HCT116 (cell line): Measurements from ENCODE around the gene ATP5PD. TPM values are rescaled to one million over a fixed set of nuclear protein-coding genes. Genes with fewer than 3 reads are reported as not detected.

Source experiments
- ATAC-seq: fragments of 200-7000 bp; cut with Tn5 transposase; 2 replicates; pipeline ENCODE4 v1.9.1; 2020; ENCODE audit warnings: mild to moderate bottlenecking, moderate library complexity
- BruUV-seq: library from RNA; stranded (reverse); fragments of 400-500 nt; replicated peaks from 2 replicates; lab custom pipeline; 2021; lab: Mats Ljungman, UMichigan
- CTCF ChIA-PET: fragments of 300-600 bp; sonication (Branson Sonifier 250); formaldehyde crosslinking; loops from one replicate; lab custom pipeline; 2021; ENCODE audit warnings: antibody characterized with exemption; lab: Charles Lee
- POLR2A ChIA-PET: fragments of 300-600, 350-600 bp; sonication (Branson Sonifier 250); formaldehyde crosslinking; loops from one replicate; lab custom pipeline; 2021; ENCODE audit warnings: antibody characterized with exemption; lab: Charles Lee
- RAD21 ChIA-PET, 2 experiments: fragments of 300-600 bp; sonication (Branson Sonifier 250); formaldehyde crosslinking; loops; one replicate each; lab custom pipeline; 2023; ENCODE audit warnings: low total read pairs in 2 of 2; ENCODE audit not compliant: uncharacterized antibody in 2 of 2, unreplicated experiment in 2 of 2, low non-redundant PET in 1 of 2; lab: Charles Lee
- DNase-seq: peaks from one replicate; pipeline ENCODE4 v3.0.0-alpha.2; 2010; ENCODE audit warnings: low read depth, low spot score
- H2AFZ ChIP-seq: fragments of 200-600 bp; shearing (Covaris generic), sonication (generic); 2 replicates; pipeline ENCODE4 v1.6.1; 2017; ENCODE audit warnings: low read depth, mixed run types, mixed read lengths, antibody characterized with exemption, low read length; ENCODE audit not compliant: poor library complexity, severe bottlenecking
- H3K27ac ChIP-seq: 2 replicates; pipeline ENCODE4 v1.5.1; 2012; ENCODE audit warnings: low read depth, low read length
- H3K27me3 ChIP-seq: fragments of 200-600 bp; sonication (generic); 2 replicates; pipeline ENCODE4 v1.6.1; 2016; ENCODE audit warnings: mixed run types, low read length, mixed read lengths; ENCODE audit not compliant: insufficient read depth
- H3K36me3 ChIP-seq, 2 experiments: fragments of 200-500 bp in 1 of 2; fragments of 200-600 bp in 1 of 2; sonication (Bioruptor generic) in 1 of 2; sonication (generic) in 1 of 2; 2 replicates each; pipeline versions ENCODE4 v1.5.1 to v1.6.1; 2014 to 2016; ENCODE audit warnings: low read length in 2 of 2, inconsistent platforms in 1 of 2, mixed read lengths in 1 of 2, mixed run types in 1 of 2; ENCODE audit not compliant: insufficient read depth in 2 of 2, control insufficient read depth in 1 of 2
- H3K4me1 ChIP-seq, 2 experiments: fragments of 200-600 bp in 1 of 2; sonication (generic) in 1 of 2; 2 replicates each; pipeline versions ENCODE4 v1.5.1 to v1.6.1; 2012 to 2017; ENCODE audit warnings: low read length in 2 of 2, inconsistent platforms in 1 of 2, mild to moderate bottlenecking in 1 of 2, mixed read lengths in 1 of 2, mixed run types in 1 of 2, moderate library complexity in 1 of 2; ENCODE audit not compliant: insufficient read depth in 2 of 2, control insufficient read depth in 1 of 2
- H3K4me2 ChIP-seq: fragments of 200-600 bp; sonication (generic); 2 replicates; pipeline ENCODE4 v1.6.1; 2017; ENCODE audit warnings: mixed run types, low read length, mixed read lengths
- H3K4me3 ChIP-seq, 2 experiments: fragments of 200-600 bp in 1 of 2; sonication (generic) in 1 of 2; replicated peaks in 1 of 2; 2 replicates each; pipeline ENCODE4 v1.5.1; 2011 to 2016; ENCODE audit warnings: low read length in 2 of 2, control low read depth in 1 of 2, low read depth in 1 of 2, mild to moderate bottlenecking in 1 of 2, mixed read lengths in 1 of 2, mixed run types in 1 of 2
- H3K79me2 ChIP-seq: fragments of 200-600 bp; sonication (generic); 2 replicates; pipeline ENCODE4 v1.6.1; 2017; ENCODE audit warnings: mild to moderate bottlenecking, mixed run types, low read length, moderate library complexity, mixed read lengths; ENCODE audit not compliant: insufficient read depth
- H3K9ac ChIP-seq: fragments of 200-600 bp; sonication (generic); 2 replicates; pipeline ENCODE4 v1.6.1; 2016; ENCODE audit warnings: low read length, mixed read lengths
- H3K9me2 ChIP-seq: fragments of 200-600 bp; sonication (generic), shearing (Covaris generic); 2 replicates; pipeline ENCODE4 v1.6.1; 2017; ENCODE audit warnings: mixed run types, mild to moderate bottlenecking, moderate library complexity; ENCODE audit not compliant: insufficient read depth
- H3K9me3 ChIP-seq, 2 experiments: fragments of 200-500 bp in 1 of 2; fragments of 200-600 bp in 1 of 2; sonication (Bioruptor generic) in 1 of 2; sonication (generic) in 1 of 2; 2 replicates each; pipeline ENCODE4 v1.6.1; 2014 to 2017; ENCODE audit warnings: low read length in 2 of 2, mixed read lengths in 2 of 2, inconsistent platforms in 1 of 2, low read depth in 1 of 2, mild to moderate bottlenecking in 1 of 2, mixed run types in 1 of 2, moderate library complexity in 1 of 2; ENCODE audit not compliant: control insufficient read depth in 1 of 2, insufficient read depth in 1 of 2
- H4K20me1 ChIP-seq: fragments of 200-600 bp; sonication (generic), shearing (Covaris generic); 2 replicates; pipeline ENCODE4 v1.6.1; 2017; ENCODE audit warnings: mixed run types, mild to moderate bottlenecking, moderate library complexity; ENCODE audit not compliant: insufficient read depth
- CBX3 ChIP-seq: IDR thresholded peaks from 2 replicates; pipeline ENCODE4 v1.6.1; 2012; ENCODE audit warnings: low read depth
- CEBPB ChIP-seq: IDR thresholded peaks from 2 replicates; pipeline ENCODE4 v1.6.1; 2012; ENCODE audit warnings: low read depth
- ELF1 ChIP-seq: IDR thresholded peaks from 2 replicates; pipeline ENCODE4 v1.6.1; 2012; ENCODE audit warnings: low read depth, borderline replicate concordance
- EZH2 ChIP-seq: fragments of 200-600 bp; sonication (generic); IDR thresholded peaks from 2 replicates; pipeline ENCODE4 v1.6.1; 2017; ENCODE audit warnings: antibody characterized with exemption, mixed run types
- EZH2phosphoT487 ChIP-seq: fragments of 200-600 bp; IDR thresholded peaks from 2 replicates; pipeline ENCODE4 v1.6.1; 2018; ENCODE audit warnings: antibody characterized with exemption, borderline replicate concordance
- FOSL1 ChIP-seq: IDR thresholded peaks from 2 replicates; pipeline ENCODE4 v1.6.1; 2012; ENCODE audit warnings: low read depth
- POLR2AphosphoS5 ChIP-seq: IDR thresholded peaks from 2 replicates; pipeline ENCODE4 v1.6.1; 2011; ENCODE audit warnings: mild to moderate bottlenecking, low read depth, low read length, moderate library complexity
- RAD21 ChIP-seq: IDR thresholded peaks from 2 replicates; pipeline ENCODE4 v1.6.1; 2012; ENCODE audit warnings: low read depth, mild to moderate bottlenecking
- TCF7L2 ChIP-seq: IDR thresholded peaks from 2 replicates; pipeline ENCODE4 v1.7.0; 2011; ENCODE audit warnings: borderline replicate concordance, inconsistent platforms; ENCODE audit not compliant: insufficient read depth, insufficient read length; ENCODE audit errors: extremely low read depth
- ZFX ChIP-seq: fragments of 450-650 bp; IDR thresholded peaks from 2 replicates; pipeline ENCODE4 v1.6.1; 2017
- intact Hi-C: fragments of 100-400 bp; cut with micrococcal nuclease; formaldehyde crosslinking; loops from 2 replicates; pipeline ENCODE4 v1.10.0; 2022
- total RNA-seq: library from RNA; stranded (reverse); gene quantifications from one replicate; pipeline ENCODE4 v1.2.1, GENCODE V29; 2021; ENCODE audit not compliant: unreplicated experiment
- TF ChIP-seq, protein P1 (sequence below): IDR thresholded peaks from 2 replicates; pipeline ENCODE4 v1.6.1; 2012
- TF ChIP-seq, protein P2 (sequence below): IDR thresholded peaks from 2 replicates; pipeline ENCODE4 v1.6.1; 2011; ENCODE audit warnings: mild to moderate bottlenecking, low read length, moderate library complexity; ENCODE audit not compliant: insufficient replicate concordance; ENCODE audit errors: extremely low read depth
- TF ChIP-seq, protein P3 (sequence below): IDR thresholded peaks from 2 replicates; pipeline ENCODE4 v1.6.1; 2012; ENCODE audit warnings: low read depth

Gene ATP5PD
- total RNA-seq, 1 experiment from 2014 or later: 407 TPM

DNA sequence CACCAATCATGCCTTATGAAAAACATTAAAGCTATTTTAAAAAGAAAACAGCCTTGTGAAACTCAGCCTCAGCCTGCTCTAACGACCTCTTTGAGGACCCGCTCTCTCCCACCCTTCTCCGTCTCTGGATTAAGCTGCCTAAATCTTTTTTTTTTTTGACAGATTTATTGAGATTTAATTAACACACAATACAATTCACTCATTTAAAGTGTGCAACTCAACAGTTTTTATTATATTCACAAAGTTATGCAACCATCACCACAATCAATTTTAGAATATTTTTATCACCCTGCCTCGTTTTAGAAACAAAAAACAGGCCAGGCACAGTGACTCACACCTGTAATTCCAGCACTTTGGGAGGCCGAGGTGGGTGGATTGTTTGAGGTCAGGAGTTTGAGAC is 50.9 kb downstream of the ATP5PD start:
- no peaks in the 10 kb centered on the region for H3K9me3 ChIP-seq
- H3K9me2 ChIP-seq: no peaks in the 10 kb centered on the region
- H3K4me3 ChIP-seq: no peak overlapping the region
- no peak for TF ChIP-seq POLR2AphosphoS5
- TF ChIP-seq ZFX: no peak
- no peak for TF ChIP-seq CBX3
- TF ChIP-seq FOSL1: no peak
- no peak for TF ChIP-seq EZH2
- TF ChIP-seq EZH2phosphoT487: no peak
- TF ChIP-seq, protein P1, sequence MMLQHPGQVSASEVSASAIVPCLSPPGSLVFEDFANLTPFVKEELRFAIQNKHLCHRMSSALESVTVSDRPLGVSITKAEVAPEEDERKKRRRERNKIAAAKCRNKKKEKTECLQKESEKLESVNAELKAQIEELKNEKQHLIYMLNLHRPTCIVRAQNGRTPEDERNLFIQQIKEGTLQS: no peak
- no peak for TF ChIP-seq RAD21
- TF ChIP-seq, protein P2, sequence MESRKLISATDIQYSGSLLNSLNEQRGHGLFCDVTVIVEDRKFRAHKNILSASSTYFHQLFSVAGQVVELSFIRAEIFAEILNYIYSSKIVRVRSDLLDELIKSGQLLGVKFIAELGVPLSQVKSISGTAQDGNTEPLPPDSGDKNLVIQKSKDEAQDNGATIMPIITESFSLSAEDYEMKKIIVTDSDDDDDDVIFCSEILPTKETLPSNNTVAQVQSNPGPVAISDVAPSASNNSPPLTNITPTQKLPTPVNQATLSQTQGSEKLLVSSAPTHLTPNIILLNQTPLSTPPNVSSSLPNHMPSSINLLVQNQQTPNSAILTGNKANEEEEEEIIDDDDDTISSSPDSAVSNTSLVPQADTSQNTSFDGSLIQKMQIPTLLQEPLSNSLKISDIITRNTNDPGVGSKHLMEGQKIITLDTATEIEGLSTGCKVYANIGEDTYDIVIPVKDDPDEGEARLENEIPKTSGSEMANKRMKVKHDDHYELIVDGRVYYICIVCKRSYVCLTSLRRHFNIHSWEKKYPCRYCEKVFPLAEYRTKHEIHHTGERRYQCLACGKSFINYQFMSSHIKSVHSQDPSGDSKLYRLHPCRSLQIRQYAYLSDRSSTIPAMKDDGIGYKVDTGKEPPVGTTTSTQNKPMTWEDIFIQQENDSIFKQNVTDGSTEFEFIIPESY: no peak
- TF ChIP-seq, protein P3, sequence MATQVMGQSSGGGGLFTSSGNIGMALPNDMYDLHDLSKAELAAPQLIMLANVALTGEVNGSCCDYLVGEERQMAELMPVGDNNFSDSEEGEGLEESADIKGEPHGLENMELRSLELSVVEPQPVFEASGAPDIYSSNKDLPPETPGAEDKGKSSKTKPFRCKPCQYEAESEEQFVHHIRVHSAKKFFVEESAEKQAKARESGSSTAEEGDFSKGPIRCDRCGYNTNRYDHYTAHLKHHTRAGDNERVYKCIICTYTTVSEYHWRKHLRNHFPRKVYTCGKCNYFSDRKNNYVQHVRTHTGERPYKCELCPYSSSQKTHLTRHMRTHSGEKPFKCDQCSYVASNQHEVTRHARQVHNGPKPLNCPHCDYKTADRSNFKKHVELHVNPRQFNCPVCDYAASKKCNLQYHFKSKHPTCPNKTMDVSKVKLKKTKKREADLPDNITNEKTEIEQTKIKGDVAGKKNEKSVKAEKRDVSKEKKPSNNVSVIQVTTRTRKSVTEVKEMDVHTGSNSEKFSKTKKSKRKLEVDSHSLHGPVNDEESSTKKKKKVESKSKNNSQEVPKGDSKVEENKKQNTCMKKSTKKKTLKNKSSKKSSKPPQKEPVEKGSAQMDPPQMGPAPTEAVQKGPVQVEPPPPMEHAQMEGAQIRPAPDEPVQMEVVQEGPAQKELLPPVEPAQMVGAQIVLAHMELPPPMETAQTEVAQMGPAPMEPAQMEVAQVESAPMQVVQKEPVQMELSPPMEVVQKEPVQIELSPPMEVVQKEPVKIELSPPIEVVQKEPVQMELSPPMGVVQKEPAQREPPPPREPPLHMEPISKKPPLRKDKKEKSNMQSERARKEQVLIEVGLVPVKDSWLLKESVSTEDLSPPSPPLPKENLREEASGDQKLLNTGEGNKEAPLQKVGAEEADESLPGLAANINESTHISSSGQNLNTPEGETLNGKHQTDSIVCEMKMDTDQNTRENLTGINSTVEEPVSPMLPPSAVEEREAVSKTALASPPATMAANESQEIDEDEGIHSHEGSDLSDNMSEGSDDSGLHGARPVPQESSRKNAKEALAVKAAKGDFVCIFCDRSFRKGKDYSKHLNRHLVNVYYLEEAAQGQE: no peak
- no peak for TF ChIP-seq TCF7L2
- no peak for TF ChIP-seq ELF1
- TF ChIP-seq CEBPB: no peak
- CTCF ChIA-PET: interaction anchor here (1.6 kb wide), 1 partner anchor 16 kb away, joined by 6 read pairs; the partner anchor contains the start of gene MRPL58
- H3K4me1 ChIP-seq: peaks cover 16 to 28% of the 10 kb centered on the region in 2 experiments
- no peaks in the 10 kb centered on the region for H4K20me1 ChIP-seq
- H3K27me3 ChIP-seq: no peaks in the 10 kb centered on the region
- BruUV-seq: no TSS peak
- H3K27ac ChIP-seq: no peak overlapping the region
- peak overlapping the region; percentile 0; the same call in 1 of the 2 replicates for H3K4me2 ChIP-seq
- no peak for DNase-seq
- no peak overlapping the region for H3K9ac ChIP-seq
- H3K36me3 ChIP-seq: peaks cover 2 to 3% of the 10 kb centered on the region in 2 experiments; a peak in 1 of 4 replicates
- RAD21 ChIA-PET: no interaction called here
- no peak overlapping the region for H2AFZ ChIP-seq
- ATAC-seq: no peak
- intact Hi-C loops: no loop called here
- peaks cover 14% of the 10 kb centered on the region; the same call in 1 of the 2 replicates for H3K79me2 ChIP-seq
- POLR2A ChIA-PET: interaction anchor here (1.0 kb wide), 1 partner anchor 17 kb away, joined by 3 read pairs; no protein-coding TSS in a partner anchor
